Liver (tissue), 3 donors: ENCODE results near the gene DNHD1.

Source experiments
- CTCF ChIP-seq: fragments of 150-350 bp; IDR thresholded peaks from 2 replicates; pipeline ENCODE4 v1.5.1; 2017; ENCODE audit warnings: improper control_type of control experiment, low read depth, low read length; ENCODE audit not compliant: missing input control
- FOXA1 ChIP-seq: IDR thresholded peaks from 2 replicates; pipeline ENCODE4 v1.6.1; 2016; ENCODE audit warnings: antibody characterized with exemption
- HNF4A ChIP-seq, 2 donors: conservative IDR thresholded peaks; 2 replicates each; pipeline ENCODE4 v1.6.1; 2016; ENCODE audit warnings: antibody characterized with exemption in 2 of 2, mild to moderate bottlenecking in 2 of 2
- JUND ChIP-seq, 2 donors: IDR thresholded peaks; 2 replicates each; pipeline ENCODE4 v1.6.1; 2016; ENCODE audit warnings: antibody characterized with exemption in 2 of 2
- REST ChIP-seq: IDR thresholded peaks from 2 replicates; pipeline ENCODE4 v1.6.1; 2016; ENCODE audit warnings: antibody characterized with exemption, mild to moderate bottlenecking
- donor health status: healthy.
- donor health status: healthy.

GRCh38 chr11:6604081-6604626 is 107.1 kb downstream of the DNHD1 start:
- TF ChIP-seq REST = peak; percentile 55
- TF ChIP-seq HNF4A (conservative IDR thresholded peaks at IDR 0.05) = no peak
- TF ChIP-seq CTCF = no peak
- TF ChIP-seq FOXA1 = no peak
- TF ChIP-seq JUND (IDR thresholded peaks at IDR 0.05) = no peak
